WTC11 (cell line): Measurements from ENCODE around the gene FGF3. TPM values are rescaled to one million over a fixed set of nuclear protein-coding genes. Genes with fewer than 3 reads are reported as not detected.

Experiments used
- ATAC-seq: fragments of 200-7000 bp; cut with Tn5 transposase; 2 replicates; pipeline ENCODE4 v1.10.0; 2021; ENCODE audit warnings: mild to moderate bottlenecking, moderate library complexity
- CTCF ChIA-PET: fragments of 300-600 bp; sonication (Branson Sonifier 250); formaldehyde crosslinking; loops from one replicate; lab custom pipeline; 2021; ENCODE audit warnings: antibody characterized with exemption; lab: Charles Lee
- POLR2A ChIA-PET: fragments of 350-600 bp; sonication (Branson Sonifier 250); formaldehyde crosslinking; loops from one replicate; lab custom pipeline; 2021; ENCODE audit warnings: antibody characterized with exemption; lab: Charles Lee
- DNase-seq: peaks from one replicate; pipeline ENCODE4 v3.0.0; 2021; ENCODE audit warnings: low spot score
- H3K27ac Mint-ChIP-seq: 2 replicates; pipeline ENCODE4 v1.8.0; 2021; ENCODE audit warnings: mixed read lengths
- H3K27me3 Mint-ChIP-seq: 2 replicates; pipeline ENCODE4 v1.8.0; 2021; ENCODE audit warnings: low read depth, mild to moderate bottlenecking, moderate library complexity, mixed read lengths
- H3K36me3 Mint-ChIP-seq: 2 replicates; pipeline ENCODE4 v1.8.0; 2021; ENCODE audit warnings: mixed read lengths
- H3K4me1 Mint-ChIP-seq: 2 replicates; pipeline ENCODE4 v1.8.0; 2022; ENCODE audit warnings: mixed read lengths
- H3K4me3 Mint-ChIP-seq: 2 replicates; pipeline ENCODE4 v1.8.0; 2021; ENCODE audit warnings: mild to moderate bottlenecking, moderate library complexity, mixed read lengths
- H3K9me3 Mint-ChIP-seq: 2 replicates; pipeline ENCODE4 v1.8.0; 2021; ENCODE audit warnings: mixed read lengths
- ATF1 ChIP-seq: sonication (generic); formaldehyde crosslinking; IDR thresholded peaks from 2 replicates; pipeline ENCODE4 v1.8.1; 2023; ENCODE audit warnings: mild to moderate bottlenecking, moderate library complexity, missing genetic modification reagents
- CREM ChIP-seq: sonication (generic); formaldehyde crosslinking; IDR thresholded peaks from 2 replicates; pipeline ENCODE4 v1.8.1; 2022; ENCODE audit warnings: mild to moderate bottlenecking, missing genetic modification reagents, moderate library complexity
- CTCF ChIP-seq: fragments of 200-600 bp; IDR thresholded peaks from 2 replicates; pipeline ENCODE4 v1.8.0; 2022; ENCODE audit warnings: antibody characterized with exemption
- E2F1 ChIP-seq: sonication (generic); formaldehyde crosslinking; IDR thresholded peaks from 2 replicates; pipeline ENCODE4 v1.8.0; 2022; ENCODE audit warnings: mild to moderate bottlenecking, missing genetic modification reagents
- E2F5 ChIP-seq: sonication (generic); formaldehyde crosslinking; IDR thresholded peaks from 2 replicates; pipeline ENCODE4 v1.8.1; 2022; ENCODE audit warnings: mild to moderate bottlenecking, moderate library complexity, missing genetic modification reagents
- FOXK1 ChIP-seq: sonication (generic); formaldehyde crosslinking; IDR thresholded peaks from 2 replicates; pipeline ENCODE4 v1.8.0; 2022; ENCODE audit warnings: mild to moderate bottlenecking, moderate library complexity, missing genetic modification reagents
- FOXP4 ChIP-seq: sonication (generic); formaldehyde crosslinking; IDR thresholded peaks from 2 replicates; pipeline ENCODE4 v1.8.0; 2022; ENCODE audit warnings: mild to moderate bottlenecking, missing genetic modification reagents
- GRHL2 ChIP-seq: fragments of 250-450 bp; sonication (Bioruptor Pico); IDR thresholded peaks from 2 replicates; pipeline ENCODE4 v1.8.0; 2022; ENCODE audit warnings: mild to moderate bottlenecking, moderate library complexity; ENCODE audit not compliant: insufficient replicate concordance, severe bottlenecking
- HMGXB4 ChIP-seq: sonication (generic); formaldehyde crosslinking; IDR thresholded peaks from 2 replicates; pipeline ENCODE4 v1.8.1; 2023; ENCODE audit warnings: mild to moderate bottlenecking, moderate library complexity, missing genetic modification reagents
- IRF1 ChIP-seq: sonication (generic); formaldehyde crosslinking; IDR thresholded peaks from 2 replicates; pipeline ENCODE4 v1.8.0; 2023; ENCODE audit warnings: missing genetic modification reagents
- IRF2 ChIP-seq: sonication (generic); formaldehyde crosslinking; IDR thresholded peaks from 2 replicates; pipeline ENCODE4 v1.8.0; 2022; ENCODE audit warnings: low read depth, missing genetic modification reagents, borderline replicate concordance
- MYBL2 ChIP-seq: sonication (generic); formaldehyde crosslinking; IDR thresholded peaks from 2 replicates; pipeline ENCODE4 v1.8.1; 2023; ENCODE audit warnings: mild to moderate bottlenecking, moderate library complexity, missing genetic modification reagents
- NFATC4 ChIP-seq: fragments of 250-450 bp; sonication (Bioruptor Pico); IDR thresholded peaks from 2 replicates; pipeline ENCODE4 v1.9.0; 2021; ENCODE audit warnings: mild to moderate bottlenecking
- STAT6 ChIP-seq: sonication (generic); formaldehyde crosslinking; conservative IDR thresholded peaks from 2 replicates; pipeline ENCODE4 v1.8.1; 2023; ENCODE audit warnings: mild to moderate bottlenecking, low read depth, missing genetic modification reagents, moderate library complexity
- USF2 ChIP-seq: sonication (generic); formaldehyde crosslinking; IDR thresholded peaks from 2 replicates; pipeline ENCODE4 v1.8.1; 2023; ENCODE audit warnings: mild to moderate bottlenecking, missing genetic modification reagents, moderate library complexity
- ZBTB21 ChIP-seq: sonication (generic); formaldehyde crosslinking; IDR thresholded peaks from 2 replicates; pipeline ENCODE4 v1.8.1; 2023; ENCODE audit warnings: mild to moderate bottlenecking, missing genetic modification reagents, borderline replicate concordance
- ZNF532 ChIP-seq: fragments of 250-450 bp; sonication (Bioruptor Pico); IDR thresholded peaks from 2 replicates; pipeline ENCODE4 v1.9.0; 2021; ENCODE audit warnings: mild to moderate bottlenecking, borderline replicate concordance
- ZNF671 ChIP-seq: fragments of 250-450 bp; sonication (Bioruptor Pico); IDR thresholded peaks from 2 replicates; pipeline ENCODE4 v1.8.0; 2021; ENCODE audit warnings: mild to moderate bottlenecking
- total RNA-seq: library from RNA; stranded (reverse); gene quantifications from 3 replicates; pipeline ENCODE4 v1.2.3, GENCODE V29; 2021

FGF3 gene
- total RNA-seq, 1 experiment from 2014 or later: not detected

GRCh38 chr11:69773626-69774353 lies 45.4 kb downstream of the FGF3 start:
- DNase-seq (peak; percentile 33), ATAC-seq (peak; percentile 7)
- Mint-ChIP-seq H3K27ac (no peak overlapping the region), H3K36me3 (peaks cover 4% of the 10 kb centered on the region; the same call in 1 of the 2 replicates), H3K4me3 (peak overlapping the region; percentile 49; the same call in 1 of the 2 replicates), H3K9me3 (peaks cover 5% of the 10 kb centered on the region), H3K27me3 (peaks cover 47% of the 10 kb centered on the region), H3K4me1 (peaks cover 42% of the 10 kb centered on the region)
- ChIA-PET POLR2A (interaction anchor here (1.0 kb wide), 1 partner anchor 9 kb away, joined by 3 read pairs; no protein-coding TSS in a partner anchor), CTCF (interaction anchor here (1.2 to 2.4 kb wide), 2 partner anchors 28 to 119 kb away, joined by 4 to 7 read pairs; no protein-coding TSS in a partner anchor)
- TF ChIP-seq STAT6 (CRISPR knock-in tag): no peak
- TF ChIP-seq ZNF671 (CRISPR knock-in tag): no peak
- TF ChIP-seq E2F1 (CRISPR knock-in tag): no peak
- TF ChIP-seq NFATC4: no peak
- TF ChIP-seq CTCF: no peak
- TF ChIP-seq FOXK1 (CRISPR knock-in tag): no peak
- no peak for TF ChIP-seq GRHL2
- 0 out of 2 replicates have a peak, but pooled peaks have one; percentile 28 for TF ChIP-seq HMGXB4 (CRISPR knock-in tag)
- peak; percentile 30; the same call in 1 of the 2 replicates for TF ChIP-seq ZBTB21 (CRISPR knock-in tag)
- TF ChIP-seq E2F5: no peak
- no peak for TF ChIP-seq CREM (CRISPR knock-in tag)
- TF ChIP-seq IRF1 (CRISPR knock-in tag): no peak
- TF ChIP-seq IRF2 (CRISPR knock-in tag): 0 out of 2 replicates have a peak, but pooled peaks have one; percentile 32
- 0 out of 2 replicates have a peak, but pooled peaks have one; percentile 11 for TF ChIP-seq USF2
- no peak for TF ChIP-seq ZNF532 (CRISPR knock-in tag)
- no peak for TF ChIP-seq FOXP4 (CRISPR knock-in tag)
- TF ChIP-seq ATF1: no peak
- no peak for TF ChIP-seq MYBL2 (CRISPR knock-in tag)
